NT2/D1 (cell line): ENCODE data around the gene GTF2H2C.
"Not testable (repeated sequence)": the region's sequence is repeated elsewhere in the genome, so short reads cannot be mapped to it uniquely, and the experiment has no call there.

ENCODE experiments used
- SUZ12 ChIP-seq: IDR thresholded peaks from 2 replicates; pipeline ENCODE4 v1.6.1; 2011; ENCODE audit not compliant: insufficient read length, insufficient read depth; ENCODE audit errors: extremely low read depth
- YY1 ChIP-seq: IDR thresholded peaks from 2 replicates; pipeline ENCODE4 v1.6.1; 2011; ENCODE audit not compliant: insufficient read length, insufficient read depth
- ZNF274 ChIP-seq: IDR thresholded peaks from 2 replicates; pipeline ENCODE4 v1.6.1; 2011; ENCODE audit warnings: mild to moderate bottlenecking, low read depth, low read length

GRCh38 chr5:69596114-69596840 lies 36.3 kb downstream of the GTF2H2C start:
- not testable (repeated sequence) for TF ChIP-seq ZNF274, YY1, SUZ12
